ACC112 (cell line): ENCODE measurements around the gene ARMC9.
"Not testable (repeated sequence)": the region's sequence is repeated elsewhere in the genome, so short reads cannot be mapped to it uniquely, and the experiment has no call there.

Source experiments
- H2AFZ ChIP-seq: fragments of 200-600 bp; sonication (generic); one replicate; pipeline ENCODE4 v1.6.0; 2017; ENCODE audit warnings: antibody characterized with exemption, low read length; ENCODE audit not compliant: unreplicated experiment
- H3K27ac ChIP-seq: fragments of 200-600 bp; sonication (generic); 2 replicates; pipeline ENCODE4 v1.5.1; 2014; ENCODE audit warnings: low read depth, mild to moderate bottlenecking, antibody characterized with exemption, low read length, moderate library complexity
- H3K27me3 ChIP-seq: fragments of 200-600 bp; sonication (generic); 2 replicates; pipeline ENCODE4 v1.6.1; 2014; ENCODE audit warnings: mild to moderate bottlenecking, antibody characterized with exemption, low read length, moderate library complexity, mixed read lengths; ENCODE audit not compliant: insufficient read depth
- H3K36me3 ChIP-seq: fragments of 200-600 bp; sonication (generic); 2 replicates; pipeline ENCODE4 v1.6.1; 2016; ENCODE audit warnings: mild to moderate bottlenecking, antibody characterized with exemption, low read length, moderate library complexity, mixed read lengths; ENCODE audit not compliant: insufficient read depth
- H3K4me1 ChIP-seq: fragments of 200-600 bp; sonication (generic); one replicate; pipeline ENCODE4 v1.6.1; 2016; ENCODE audit warnings: low read length, mixed read lengths; ENCODE audit not compliant: insufficient read depth, unreplicated experiment, control insufficient read depth
- H3K4me3 ChIP-seq: fragments of 200-600 bp; sonication (generic); 2 replicates; pipeline ENCODE4 v1.5.1; 2014; ENCODE audit warnings: mild to moderate bottlenecking, low read depth, low read length
- H3K79me2 ChIP-seq: fragments of 200-600 bp; sonication (generic); one replicate; pipeline ENCODE4 v1.6.0; 2016; ENCODE audit warnings: low read length; ENCODE audit not compliant: control insufficient read depth, unreplicated experiment, insufficient read depth

ARMC9 gene

DNA sequence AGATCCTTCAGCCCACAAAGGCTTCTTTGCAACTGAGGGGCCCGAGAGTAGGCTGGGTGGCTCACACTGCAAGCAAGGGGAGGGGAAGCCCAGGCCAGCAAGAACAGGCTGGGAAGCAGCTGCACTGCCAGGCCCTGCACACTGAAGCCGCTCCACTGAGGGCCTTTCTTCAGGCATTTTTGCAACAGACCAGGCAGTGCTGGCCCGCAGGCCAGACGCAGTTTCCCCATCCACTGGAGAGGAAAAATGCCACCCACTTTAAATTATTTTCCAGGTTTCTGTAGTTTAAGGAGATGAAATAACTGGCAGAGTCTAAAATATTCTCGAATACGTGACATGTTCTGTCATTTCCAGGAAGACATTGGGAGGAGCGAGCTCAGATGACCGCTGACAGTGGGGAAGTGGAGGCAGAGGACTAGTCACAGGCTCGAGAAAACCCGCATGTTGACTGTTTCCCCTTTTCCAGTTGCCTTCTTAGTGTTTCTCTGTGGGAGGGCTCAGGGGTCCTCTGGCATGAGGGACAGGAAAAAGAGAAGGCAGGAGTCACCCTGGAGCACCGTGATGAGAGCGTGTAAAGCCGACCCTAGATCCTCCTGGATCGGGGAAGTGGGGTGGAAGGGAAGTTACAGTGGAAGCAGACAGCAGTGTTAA lies 143.8 kb downstream of the ARMC9 start:
- no peak overlapping the region for H3K27ac ChIP-seq
- H3K4me1 ChIP-seq = no peaks in the 10 kb centered on the region
- H3K79me2 ChIP-seq = no peaks in the 10 kb centered on the region
- H2AFZ ChIP-seq = no peak overlapping the region
- no peaks in the 10 kb centered on the region for H3K36me3 ChIP-seq
- H3K4me3 ChIP-seq = no peak overlapping the region
- H3K27me3 ChIP-seq = no peaks in the 10 kb centered on the region

- Histone ChIP-seq H3K36me3 (no peaks in the 10 kb centered on the region), H3K4me3 (no peak overlapping the region), H2AFZ (no peak overlapping the region), H3K4me1 (no peaks in the 10 kb centered on the region), H3K79me2 (no peaks in the 10 kb centered on the region), H3K27me3 (no peaks in the 10 kb centered on the region), H3K27ac (no peak overlapping the region)
Measured at GRCh38 chr2:231343006-231343710, 144.7 kb downstream of the ARMC9 start.

DNA sequence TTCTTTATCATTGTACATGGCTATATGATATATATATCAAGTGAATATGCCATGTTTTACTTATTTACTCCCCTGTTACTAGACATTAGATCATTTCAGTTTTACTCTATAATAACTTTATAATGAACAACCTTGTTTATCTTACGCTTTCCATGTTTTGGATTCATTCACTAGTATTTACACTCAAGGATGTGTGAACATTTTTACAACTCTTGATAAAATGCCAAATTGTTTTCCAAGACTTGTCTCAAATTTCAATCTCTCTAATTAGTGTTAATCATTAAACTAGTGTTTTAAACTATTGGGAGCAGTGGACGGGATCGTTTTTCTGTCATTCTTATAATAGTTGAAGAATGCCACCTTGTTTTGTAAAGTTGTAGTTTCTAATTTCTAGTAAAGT lies 145.6 kb downstream of the ARMC9 start:
- Histone ChIP-seq H2AFZ (no peak overlapping the region), H3K79me2 (no peaks in the 10 kb centered on the region), H3K27me3 (no peaks in the 10 kb centered on the region), H3K4me1 (no peaks in the 10 kb centered on the region), H3K27ac (no peak overlapping the region), H3K36me3 (no peaks in the 10 kb centered on the region), H3K4me3 (no peak overlapping the region)

- Histone ChIP-seq H3K4me3 (no peak overlapping the region), H2AFZ (no peak overlapping the region), H3K4me1 (no peaks in the 10 kb centered on the region), H3K27ac (no peak overlapping the region), H3K36me3 (no peaks in the 10 kb centered on the region), H3K27me3 (no peaks in the 10 kb centered on the region), H3K79me2 (no peaks in the 10 kb centered on the region)
Measured at GRCh38 chr2:231344851-231345250, 146.4 kb downstream of the ARMC9 start.

GRCh38 chr2:231347081-231347480 lies 148.7 kb downstream of the ARMC9 start:
- Histone ChIP-seq H3K27me3 (no peaks in the 10 kb centered on the region), H3K79me2 (no peaks in the 10 kb centered on the region), H3K4me1 (no peaks in the 10 kb centered on the region), H3K4me3 (no peak overlapping the region), H3K27ac (no peak overlapping the region), H3K36me3 (no peaks in the 10 kb centered on the region), H2AFZ (no peak overlapping the region)

- Histone ChIP-seq H3K36me3 (no peaks in the 10 kb centered on the region), H3K4me1 (no peaks in the 10 kb centered on the region), H3K27ac (no peak overlapping the region), H3K79me2 (no peaks in the 10 kb centered on the region), H3K4me3 (no peak overlapping the region), H2AFZ (no peak overlapping the region), H3K27me3 (no peaks in the 10 kb centered on the region)
Measured at GRCh38 chr2:231347638-231348037, 149.2 kb downstream of the ARMC9 start.

DNA sequence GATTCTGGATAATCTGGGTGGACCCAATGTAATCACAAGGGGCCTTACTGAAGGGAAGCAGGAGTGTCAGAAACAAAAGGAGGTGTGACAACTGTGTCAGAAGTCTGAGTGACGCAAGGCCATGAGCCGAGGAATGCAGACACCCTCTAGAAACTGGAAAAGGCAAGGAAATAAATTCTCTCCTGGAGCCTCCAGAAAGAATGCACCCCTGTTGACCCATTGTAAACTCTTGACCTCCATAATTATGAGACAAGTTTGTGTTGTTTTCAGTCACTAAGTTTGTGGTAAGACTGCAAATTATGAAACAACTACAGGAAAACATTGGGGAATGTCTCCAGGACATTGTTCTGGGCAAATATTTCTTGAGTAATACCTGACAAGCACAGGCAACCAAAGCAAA lies 149.7 kb downstream of the ARMC9 start:
- Histone ChIP-seq H2AFZ (no peak overlapping the region), H3K27ac (no peak overlapping the region), H3K79me2 (no peaks in the 10 kb centered on the region), H3K36me3 (no peaks in the 10 kb centered on the region), H3K27me3 (no peaks in the 10 kb centered on the region), H3K4me1 (no peaks in the 10 kb centered on the region), H3K4me3 (no peak overlapping the region)

DNA sequence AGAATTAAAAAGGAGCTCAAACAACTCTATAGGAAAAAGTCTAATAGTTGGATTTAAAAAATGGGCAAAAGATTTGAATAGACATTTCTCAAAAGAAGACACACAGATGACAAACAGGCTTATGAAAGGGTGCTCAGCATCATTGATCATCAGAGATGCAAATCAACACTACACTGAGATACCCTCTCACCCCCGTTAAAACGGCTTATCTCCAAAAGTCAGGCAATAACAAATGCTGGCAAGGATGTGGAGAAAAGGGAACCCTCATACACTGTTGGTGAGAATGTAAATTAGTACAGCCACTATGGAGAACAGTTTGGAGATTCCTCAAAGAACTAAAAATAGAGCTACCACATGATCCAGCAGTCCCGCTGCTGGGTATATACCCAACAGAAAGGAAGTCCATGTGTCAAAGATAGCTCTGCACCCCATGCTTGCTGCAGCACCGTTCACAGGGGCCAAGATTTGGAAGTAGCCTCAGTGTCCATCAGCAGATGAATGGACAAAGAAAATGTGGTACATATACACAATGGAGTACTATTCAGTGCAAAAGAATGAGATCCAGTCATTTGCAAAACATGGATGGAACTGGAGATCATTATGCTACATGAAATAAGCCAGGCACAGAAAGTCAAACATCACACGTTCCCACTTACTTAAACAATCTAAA lies 150.4 kb downstream of the ARMC9 start:
- H3K27me3 ChIP-seq = no peaks in the 10 kb centered on the region
- no peaks in the 10 kb centered on the region for H3K36me3 ChIP-seq
- no peaks in the 10 kb centered on the region for H3K79me2 ChIP-seq
- no peaks in the 10 kb centered on the region for H3K4me1 ChIP-seq
- H3K27ac ChIP-seq = no peak overlapping the region
- H3K4me3 ChIP-seq = no peak overlapping the region
- no peak overlapping the region for H2AFZ ChIP-seq

- H3K79me2 ChIP-seq, H3K4me1 ChIP-seq, H3K4me3 ChIP-seq, H2AFZ ChIP-seq, H3K36me3 ChIP-seq, H3K27ac ChIP-seq, H3K27me3 ChIP-seq: not testable (repeated sequence)
Measured at GRCh38 chr2:231349374-231349735, 150.9 kb downstream of the ARMC9 start.

GRCh38 chr2:231351648-231352047 lies 153.2 kb downstream of the ARMC9 start:
- H3K4me3 ChIP-seq = no peak overlapping the region
- H3K27me3 ChIP-seq = no peaks in the 10 kb centered on the region
- H3K79me2 ChIP-seq = no peaks in the 10 kb centered on the region
- H3K4me1 ChIP-seq = no peaks in the 10 kb centered on the region
- H3K36me3 ChIP-seq = no peaks in the 10 kb centered on the region
- H3K27ac ChIP-seq = no peak overlapping the region
- H2AFZ ChIP-seq = no peak overlapping the region

GRCh38 chr2:231353469-231353868 lies 155.0 kb downstream of the ARMC9 start:
- Histone ChIP-seq H3K36me3 (no peaks in the 10 kb centered on the region), H3K4me1 (no peaks in the 10 kb centered on the region), H3K4me3 (no peak overlapping the region), H3K27me3 (no peaks in the 10 kb centered on the region), H3K27ac (no peak overlapping the region), H2AFZ (no peak overlapping the region), H3K79me2 (no peaks in the 10 kb centered on the region)
